Activated CD4-positive, alpha-beta T cell treated with anti-CD3 and anti-CD28 coated beads, Interleukin-2, amount 10 ng/mL, durations not matched to agents 7 days and 5 days (primary cell): ENCODE data around the gene SYNDIG1. TPM values are rescaled to one million over a fixed set of nuclear protein-coding genes. Genes with fewer than 3 reads are reported as not detected.

Source experiments
- CTCF ChIA-PET: fragments of 350-600 bp; sonication (Branson Sonifier 250); formaldehyde crosslinking; loops from one replicate; lab custom pipeline; 2021; ENCODE audit warnings: antibody characterized with exemption; lab: Charles Lee
- POLR2A ChIA-PET: fragments of 350-600 bp; sonication (Branson Sonifier 250); formaldehyde crosslinking; loops from one replicate; lab custom pipeline; 2021; ENCODE audit warnings: antibody characterized with exemption; lab: Charles Lee
- DNase-seq: peaks from one replicate; pipeline ENCODE4 v3.0.0-alpha.2; 2020
- H3K27ac Mint-ChIP-seq: one replicate; pipeline ENCODE4 v1.8.0; 2021; ENCODE audit warnings: mild to moderate bottlenecking, moderate library complexity, mixed read lengths
- H3K27me3 Mint-ChIP-seq: one replicate; pipeline ENCODE4 v1.8.0; 2021; ENCODE audit warnings: mixed read lengths
- H3K36me3 Mint-ChIP-seq: one replicate; pipeline ENCODE4 v1.8.0; 2021; ENCODE audit warnings: low read depth, mixed read lengths
- H3K4me1 Mint-ChIP-seq: one replicate; pipeline ENCODE4 v1.8.0; 2021; ENCODE audit warnings: mixed read lengths
- H3K4me3 Mint-ChIP-seq: one replicate; pipeline ENCODE4 v1.8.0; 2021; ENCODE audit warnings: mild to moderate bottlenecking, moderate library complexity, mixed read lengths
- H3K9me3 Mint-ChIP-seq: one replicate; pipeline ENCODE4 v1.8.0; 2021; ENCODE audit warnings: mixed read lengths
- total RNA-seq, 2 experiments: library from RNA; stranded (reverse); gene quantifications; one replicate each; pipeline ENCODE4 v1.2.3, GENCODE V29; 2021

The SYNDIG1 gene
- total RNA-seq, 2 experiments from 2014 or later, result not detected

- CTCF ChIA-PET, result no interaction called here
- DNase-seq, result no peak
- no peak overlapping the region for H3K27ac Mint-ChIP-seq
- H3K4me1 Mint-ChIP-seq, result no peaks in the 10 kb centered on the region
- H3K27me3 Mint-ChIP-seq, result peaks cover 5% of the 10 kb centered on the region
- no peak overlapping the region for H3K4me3 Mint-ChIP-seq
- peaks cover 5% of the 10 kb centered on the region for H3K9me3 Mint-ChIP-seq
- POLR2A ChIA-PET, result no interaction called here
- H3K36me3 Mint-ChIP-seq, result no peaks in the 10 kb centered on the region
Observed at GRCh38 chr20:24604966-24605665, 135.7 kb downstream of the SYNDIG1 start.

GRCh38 chr20:24605937-24606455 is 136.6 kb downstream of the SYNDIG1 start:
- peaks cover 5% of the 10 kb centered on the region for H3K9me3 Mint-ChIP-seq
- ChIA-PET CTCF (no interaction called here), POLR2A (no interaction called here)
- peaks cover 5% of the 10 kb centered on the region for H3K27me3 Mint-ChIP-seq
- no peaks in the 10 kb centered on the region for H3K36me3 Mint-ChIP-seq
- no peak overlapping the region for H3K4me3 Mint-ChIP-seq
- H3K27ac Mint-ChIP-seq, result no peak overlapping the region
- no peak for DNase-seq
- no peaks in the 10 kb centered on the region for H3K4me1 Mint-ChIP-seq

- Mint-ChIP-seq H3K27ac (no peak overlapping the region), H3K4me1 (no peaks in the 10 kb centered on the region), H3K4me3 (no peak overlapping the region), H3K36me3 (no peaks in the 10 kb centered on the region), H3K27me3 (peaks cover under 1% of the 10 kb centered on the region), H3K9me3 (no peaks in the 10 kb centered on the region)
- CTCF ChIA-PET, result interaction anchor here (0.7 kb wide), 1 partner anchor 36 kb away, joined by 4 read pairs; no protein-coding TSS in a partner anchor
- POLR2A ChIA-PET, result no interaction called here
- DNase-seq, result no peak
Observed at GRCh38 chr20:24607402-24607801, 138.0 kb downstream of the SYNDIG1 start.

- POLR2A ChIA-PET, result no interaction called here
- no peak overlapping the region for H3K4me3 Mint-ChIP-seq
- H3K36me3 Mint-ChIP-seq, result no peaks in the 10 kb centered on the region
- no peaks in the 10 kb centered on the region for H3K9me3 Mint-ChIP-seq
- H3K27me3 Mint-ChIP-seq, result no peaks in the 10 kb centered on the region
- CTCF ChIA-PET, result no interaction called here
- DNase-seq, result no peak
- H3K4me1 Mint-ChIP-seq, result no peaks in the 10 kb centered on the region
- H3K27ac Mint-ChIP-seq, result no peak overlapping the region
Observed at GRCh38 chr20:24608926-24609667, 139.7 kb downstream of the SYNDIG1 start.

GRCh38 chr20:24609757-24610156 is 140.3 kb downstream of the SYNDIG1 start:
- no peak for DNase-seq
- Mint-ChIP-seq H3K4me1 (no peaks in the 10 kb centered on the region), H3K27me3 (no peaks in the 10 kb centered on the region), H3K9me3 (no peaks in the 10 kb centered on the region), H3K4me3 (no peak overlapping the region), H3K27ac (no peak overlapping the region), H3K36me3 (no peaks in the 10 kb centered on the region)
- ChIA-PET POLR2A (no interaction called here), CTCF (no interaction called here)

GRCh38 chr20:24610341-24611115 is 141.1 kb downstream of the SYNDIG1 start:
- H3K27me3 Mint-ChIP-seq, result no peaks in the 10 kb centered on the region

GRCh38 chr20:24611360-24612140 is 142.1 kb downstream of the SYNDIG1 start:
- DNase-seq, result no peak
- POLR2A ChIA-PET, result no interaction called here
- Mint-ChIP-seq H3K4me3 (no peak overlapping the region), H3K4me1 (no peaks in the 10 kb centered on the region), H3K36me3 (no peaks in the 10 kb centered on the region), H3K27me3 (no peaks in the 10 kb centered on the region), H3K27ac (no peak overlapping the region), H3K9me3 (no peaks in the 10 kb centered on the region)
- CTCF ChIA-PET, result no interaction called here

More at GRCh38 chr20:24610341-24611115, 141.1 kb downstream of the SYNDIG1 start:
- H3K36me3 Mint-ChIP-seq, result no peaks in the 10 kb centered on the region
- POLR2A ChIA-PET, result no interaction called here
- no peaks in the 10 kb centered on the region for H3K9me3 Mint-ChIP-seq
- no peak for DNase-seq
- H3K4me1 Mint-ChIP-seq, result no peaks in the 10 kb centered on the region
- CTCF ChIA-PET, result no interaction called here
- H3K27ac Mint-ChIP-seq, result no peak overlapping the region
- H3K4me3 Mint-ChIP-seq, result no peak overlapping the region

- POLR2A ChIA-PET, result interaction anchor here (0.6 kb wide), 1 partner anchor 51 kb away, joined by 3 read pairs; no protein-coding TSS in a partner anchor
Observed at GRCh38 chr20:24612799-24613775, 143.7 kb downstream of the SYNDIG1 start.

GRCh38 chr20:24614341-24614740 is 144.9 kb downstream of the SYNDIG1 start:
- ChIA-PET POLR2A (no interaction called here), CTCF (no interaction called here)
- Mint-ChIP-seq H3K4me3 (no peak overlapping the region), H3K4me1 (no peaks in the 10 kb centered on the region), H3K9me3 (no peaks in the 10 kb centered on the region), H3K27ac (no peak overlapping the region), H3K36me3 (no peaks in the 10 kb centered on the region), H3K27me3 (no peaks in the 10 kb centered on the region)
- DNase-seq, result no peak

More at GRCh38 chr20:24612799-24613775, 143.7 kb downstream of the SYNDIG1 start:
- CTCF ChIA-PET, result no interaction called here
- no peaks in the 10 kb centered on the region for H3K36me3 Mint-ChIP-seq
- no peak overlapping the region for H3K27ac Mint-ChIP-seq
- no peaks in the 10 kb centered on the region for H3K4me1 Mint-ChIP-seq
- H3K9me3 Mint-ChIP-seq, result no peaks in the 10 kb centered on the region
- no peak overlapping the region for H3K4me3 Mint-ChIP-seq
- DNase-seq, result no peak
- H3K27me3 Mint-ChIP-seq, result no peaks in the 10 kb centered on the region

GRCh38 chr20:24615353-24615752 is 145.9 kb downstream of the SYNDIG1 start:
- Mint-ChIP-seq H3K4me3 (no peak overlapping the region), H3K9me3 (no peaks in the 10 kb centered on the region), H3K36me3 (no peaks in the 10 kb centered on the region), H3K27me3 (peaks cover under 1% of the 10 kb centered on the region), H3K4me1 (no peaks in the 10 kb centered on the region), H3K27ac (no peak overlapping the region)
- CTCF ChIA-PET, result no interaction called here
- DNase-seq, result no peak
- POLR2A ChIA-PET, result no interaction called here

GRCh38 chr20:24616258-24617079 is 147.0 kb downstream of the SYNDIG1 start:
- no peaks in the 10 kb centered on the region for H3K4me1 Mint-ChIP-seq
- H3K27ac Mint-ChIP-seq, result no peak overlapping the region
- ChIA-PET CTCF (interaction anchor here (0.6 kb wide), 1 partner anchor 270 kb away, joined by 3 read pairs; no protein-coding TSS in a partner anchor), POLR2A (no interaction called here)
- H3K36me3 Mint-ChIP-seq, result no peaks in the 10 kb centered on the region
- no peak overlapping the region for H3K4me3 Mint-ChIP-seq
- no peak for DNase-seq
- H3K9me3 Mint-ChIP-seq, result no peaks in the 10 kb centered on the region
- peaks cover 4% of the 10 kb centered on the region for H3K27me3 Mint-ChIP-seq
